Measurements from ENCODE around the gene SLC44A3. TPM values are rescaled to one million over a fixed set of nuclear protein-coding genes. Genes with fewer than 3 reads are reported as not detected.
A peak's percentile ranks its signal among the peaks of the same experiment; 100 is the strongest.

The SLC44A3 gene
- total RNA-seq, 8 experiments from 2014 or later, result 0.18 to 19.3 (median 0.95) TPM

DNA sequence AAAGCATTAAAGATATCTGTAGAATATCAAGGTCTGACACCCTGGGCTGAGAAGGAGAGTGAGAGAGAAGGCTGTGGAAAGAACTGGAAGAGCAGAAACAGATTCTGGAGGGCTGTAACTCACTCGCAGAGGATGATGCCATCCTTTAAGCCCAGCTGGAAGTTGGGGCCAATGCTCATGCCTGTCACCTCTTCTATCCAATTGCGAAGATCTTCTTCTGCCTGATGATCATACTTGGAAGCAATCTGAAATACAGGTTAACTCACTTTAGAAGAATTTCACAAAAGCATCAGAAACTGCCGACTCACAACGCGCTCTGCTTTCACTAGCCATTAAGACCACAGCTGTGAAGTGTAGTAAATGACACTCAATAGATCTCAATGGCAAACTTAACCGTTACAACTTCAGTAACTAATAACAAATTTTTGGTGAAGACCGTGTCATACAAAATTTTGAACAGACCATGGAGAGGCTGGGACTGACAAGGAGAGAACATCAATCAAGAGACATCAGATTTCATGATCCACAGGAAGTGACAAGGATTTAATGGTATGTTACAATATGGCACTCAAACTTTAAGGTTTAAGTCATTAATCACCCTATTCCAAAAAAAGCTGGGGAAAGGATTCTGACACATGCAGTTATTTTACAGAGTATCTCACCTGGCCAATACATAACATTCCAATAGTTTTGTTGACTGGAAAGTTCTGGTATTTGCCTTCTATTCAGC lies 83.3 kb downstream of the SLC44A3 start:
- no peak overlapping the region for H3K4me3 ChIP-seq
- peaks cover 11 to 18% of the 10 kb centered on the region in 2 donors for H3K4me1 ChIP-seq (replicated peaks in 1 of 2)
- H3K27ac ChIP-seq, result peak overlapping the region in 1 of 2 donors; percentile 18
- peak in 5 of 8 experiments; percentile 57 to 66 (median 63) for ATAC-seq (replicated peaks in 6 of 8)
- 77 to 95% (median 83%) methylated on average over 1 to 7 of the region's 7 CpGs; no CpG with 5 or more reads in 1 of the 10 experiments for WGBS, 10 experiments
- in situ Hi-C loops (cut with MboI; ENCODE audit: low pct_unique_long_range_greater_than_20kb in 2 of 9, low sequenced_read_pairs in 9 of 9, unreplicated experiment in 9 of 9), result no loop called here

DNA sequence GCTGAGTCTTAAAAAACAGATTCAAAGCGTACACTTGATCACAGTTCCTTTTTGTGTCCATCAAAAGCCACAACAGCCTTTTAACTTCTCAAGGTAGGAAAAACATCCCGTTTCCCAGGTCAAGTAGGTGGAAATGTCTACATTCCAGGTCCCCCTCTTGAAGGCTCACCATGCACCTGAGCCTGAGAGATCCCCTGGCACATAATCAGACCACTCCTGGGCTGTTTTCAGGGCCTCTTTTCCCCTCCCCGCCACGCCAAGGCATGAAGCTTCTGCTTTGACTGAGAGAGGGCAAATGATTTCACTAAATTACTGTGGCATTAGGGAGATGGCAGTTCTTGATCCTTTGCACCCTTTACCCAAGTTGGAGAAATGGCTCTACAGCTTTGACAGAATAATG lies 85.0 kb downstream of the SLC44A3 start:
- in situ Hi-C loops (cut with MboI; ENCODE audit: low pct_unique_long_range_greater_than_20kb in 2 of 9, low sequenced_read_pairs in 9 of 9, unreplicated experiment in 9 of 9), result no loop called here
- ATAC-seq (replicated peaks in 6 of 8), result no peak
- peaks cover 11 to 18% of the 10 kb centered on the region in 2 donors for H3K4me1 ChIP-seq (replicated peaks in 1 of 2)
- 79 to 100% (median 100%) methylated on average over 1 to 4 of the region's 4 CpGs; no CpG with 5 or more reads in 4 of the 10 experiments for WGBS, 10 experiments
- H3K4me3 ChIP-seq, result no peak overlapping the region
- no peak overlapping the region for H3K27ac ChIP-seq

DNA sequence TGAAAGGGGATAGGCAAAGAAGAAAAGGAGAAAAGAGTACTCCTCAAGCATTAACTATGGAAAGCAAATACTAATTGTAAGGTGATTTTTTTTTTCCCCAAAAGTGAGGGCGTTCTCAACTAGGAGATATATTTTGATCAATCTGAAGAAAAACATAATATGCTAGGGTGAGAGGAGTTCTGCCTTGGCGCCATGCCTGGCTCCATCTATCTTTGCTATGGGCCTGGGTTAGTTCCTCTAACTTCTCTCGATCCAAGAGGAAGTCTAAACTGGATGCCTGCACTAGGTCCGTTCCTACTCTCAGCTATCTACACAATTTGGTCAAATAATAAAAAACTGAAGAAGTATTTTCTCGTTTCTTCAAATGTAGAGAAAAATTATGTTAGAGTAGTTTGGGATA lies 86.2 kb downstream of the SLC44A3 start:
- WGBS, 10 experiments, result 54 to 97% (median 90%) methylated on average over 3 to 5 of the region's 5 CpGs; no CpG with 5 or more reads in 1 of the 10 experiments

DNA sequence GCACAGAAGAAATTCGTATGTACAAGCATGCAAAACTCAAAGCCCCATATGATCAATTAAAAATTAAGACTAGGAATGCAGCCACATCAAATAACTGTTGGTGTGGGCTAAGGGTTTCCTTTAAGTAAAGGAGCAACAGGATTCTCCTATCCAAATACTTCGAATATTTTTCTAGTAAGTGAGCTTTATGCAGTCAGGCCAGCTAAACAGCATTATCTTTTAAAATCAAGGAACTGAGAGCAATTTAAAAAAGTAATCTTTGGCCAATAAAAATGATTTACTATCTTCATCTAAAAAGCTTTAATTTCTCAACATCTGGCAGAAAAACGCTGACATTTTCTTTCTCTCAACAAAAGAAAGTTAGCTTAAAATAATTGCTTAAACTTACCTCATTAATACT lies 87.0 kb downstream of the SLC44A3 start:
- H3K27ac ChIP-seq, result no peak overlapping the region
- H3K4me3 ChIP-seq, result no peak overlapping the region
- 16 to 100% (median 89%) methylated on average over 2 to 3 of the region's 3 CpGs for WGBS, 10 experiments
- in situ Hi-C loops (cut with MboI; ENCODE audit: low pct_unique_long_range_greater_than_20kb in 2 of 9, low sequenced_read_pairs in 9 of 9, unreplicated experiment in 9 of 9), result no loop called here
- peaks cover 2 to 9% of the 10 kb centered on the region in 2 donors for H3K4me1 ChIP-seq (replicated peaks in 1 of 2)
- no peak for ATAC-seq (replicated peaks in 6 of 8)

More for the DNA sequence above, 86.2 kb downstream of the SLC44A3 start:
- H3K4me1 ChIP-seq (replicated peaks in 1 of 2), result peaks cover 10 to 17% of the 10 kb centered on the region in 2 donors
- no peak for ATAC-seq (replicated peaks in 6 of 8)
- H3K27ac ChIP-seq, result no peak overlapping the region
- in situ Hi-C loops (cut with MboI; ENCODE audit: low pct_unique_long_range_greater_than_20kb in 2 of 9, low sequenced_read_pairs in 9 of 9, unreplicated experiment in 9 of 9), result no loop called here
- no peak overlapping the region for H3K4me3 ChIP-seq

DNA sequence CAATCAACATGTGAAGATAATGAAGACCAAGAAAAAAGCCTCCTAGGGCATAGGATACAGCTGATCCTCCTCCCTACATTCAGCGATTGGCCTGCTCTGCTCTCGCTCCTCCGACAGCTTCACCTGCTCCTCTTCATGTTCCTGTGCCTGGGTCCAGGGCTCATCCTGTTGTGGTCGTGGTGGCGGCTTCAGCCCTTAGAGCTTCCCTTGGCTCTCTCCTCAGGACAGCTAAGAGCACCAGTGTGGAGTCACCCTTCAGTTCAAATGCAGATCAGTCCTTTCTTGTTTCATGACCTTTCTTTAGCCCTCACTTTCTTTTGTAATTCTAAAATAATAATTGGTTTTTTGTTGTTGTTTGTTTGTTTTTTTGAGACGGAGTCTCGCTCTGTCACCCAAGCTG lies 88.0 kb downstream of the SLC44A3 start:
- no peak overlapping the region for H3K4me3 ChIP-seq
- WGBS, 10 experiments, result 20 to 100% (median 83%) methylated on average over 1 to 7 of the region's 7 CpGs; no CpG with 5 or more reads in 1 of the 10 experiments
- H3K27ac ChIP-seq, result no peak overlapping the region
- no peak for ATAC-seq (replicated peaks in 6 of 8)
- H3K4me1 ChIP-seq (replicated peaks in 1 of 2), result peaks cover 0 to 4% of the 10 kb centered on the region in 2 donors
- in situ Hi-C loops (cut with MboI; ENCODE audit: low pct_unique_long_range_greater_than_20kb in 2 of 9, low sequenced_read_pairs in 9 of 9, unreplicated experiment in 9 of 9), result no loop called here

DNA sequence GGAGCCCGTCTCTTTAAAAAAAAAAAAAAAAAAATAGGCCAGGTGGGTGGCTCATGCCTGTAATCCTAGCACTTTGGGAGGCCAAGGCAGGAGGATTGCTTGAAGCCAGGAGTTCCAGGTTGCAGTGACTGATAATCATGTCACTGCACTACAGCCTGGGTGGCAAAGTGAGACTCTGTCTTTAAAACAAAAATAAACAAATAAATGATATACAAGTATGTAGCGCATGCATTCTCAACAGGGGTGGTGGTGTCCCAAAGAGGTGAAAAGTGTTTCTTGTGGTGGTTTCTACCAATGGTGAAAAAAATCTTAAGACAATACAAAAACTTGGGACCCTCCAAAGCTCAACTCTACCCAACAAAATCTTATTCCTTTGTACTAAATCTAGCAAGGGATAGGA lies 88.8 kb downstream of the SLC44A3 start:
- Histone ChIP-seq H3K27ac (no peak overlapping the region), H3K4me3 (no peak overlapping the region), H3K4me1 (replicated peaks in 1 of 2) (no peaks in the 10 kb centered on the region)
- ATAC-seq (replicated peaks in 6 of 8), result no peak
- in situ Hi-C loops (cut with MboI; ENCODE audit: low pct_unique_long_range_greater_than_20kb in 2 of 9, low sequenced_read_pairs in 9 of 9, unreplicated experiment in 9 of 9), result no loop called here
- WGBS, 10 experiments, result 83 to 100% (median 100%) methylated on average over 1 to 2 of the region's 2 CpGs; no CpG with 5 or more reads in 2 of the 10 experiments

DNA sequence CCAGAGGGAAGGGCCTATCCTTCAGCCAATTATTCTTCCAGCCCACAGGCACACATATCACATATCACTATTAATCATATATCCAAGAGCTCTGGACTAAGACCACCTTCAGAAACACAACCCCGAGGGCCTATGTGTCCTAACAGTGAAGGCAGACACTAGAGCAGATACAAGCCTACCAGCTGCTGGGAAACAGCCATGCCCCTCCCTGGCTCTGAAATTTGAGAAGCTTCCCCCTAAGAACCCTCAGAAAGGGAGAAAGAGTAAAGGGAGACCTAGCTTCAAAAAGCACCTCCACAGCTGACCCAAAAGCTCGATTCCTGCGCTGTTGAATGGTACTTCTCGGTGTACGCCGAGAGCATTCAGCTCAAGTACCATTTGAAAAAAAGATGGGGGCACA lies 89.3 kb downstream of the SLC44A3 start:
- H3K27ac ChIP-seq, result no peak overlapping the region
- in situ Hi-C loops (cut with MboI; ENCODE audit: low pct_unique_long_range_greater_than_20kb in 2 of 9, low sequenced_read_pairs in 9 of 9, unreplicated experiment in 9 of 9), result no loop called here
- no peaks in the 10 kb centered on the region for H3K4me1 ChIP-seq (replicated peaks in 1 of 2)
- no peak overlapping the region for H3K4me3 ChIP-seq
- WGBS, 10 experiments, result 60 to 95% (median 85%) methylated on average over 1 to 6 of the region's 6 CpGs; no CpG with 5 or more reads in 4 of the 10 experiments
- ATAC-seq (replicated peaks in 6 of 8), result peak in 2 of 8 experiments; percentile 15 to 69

DNA sequence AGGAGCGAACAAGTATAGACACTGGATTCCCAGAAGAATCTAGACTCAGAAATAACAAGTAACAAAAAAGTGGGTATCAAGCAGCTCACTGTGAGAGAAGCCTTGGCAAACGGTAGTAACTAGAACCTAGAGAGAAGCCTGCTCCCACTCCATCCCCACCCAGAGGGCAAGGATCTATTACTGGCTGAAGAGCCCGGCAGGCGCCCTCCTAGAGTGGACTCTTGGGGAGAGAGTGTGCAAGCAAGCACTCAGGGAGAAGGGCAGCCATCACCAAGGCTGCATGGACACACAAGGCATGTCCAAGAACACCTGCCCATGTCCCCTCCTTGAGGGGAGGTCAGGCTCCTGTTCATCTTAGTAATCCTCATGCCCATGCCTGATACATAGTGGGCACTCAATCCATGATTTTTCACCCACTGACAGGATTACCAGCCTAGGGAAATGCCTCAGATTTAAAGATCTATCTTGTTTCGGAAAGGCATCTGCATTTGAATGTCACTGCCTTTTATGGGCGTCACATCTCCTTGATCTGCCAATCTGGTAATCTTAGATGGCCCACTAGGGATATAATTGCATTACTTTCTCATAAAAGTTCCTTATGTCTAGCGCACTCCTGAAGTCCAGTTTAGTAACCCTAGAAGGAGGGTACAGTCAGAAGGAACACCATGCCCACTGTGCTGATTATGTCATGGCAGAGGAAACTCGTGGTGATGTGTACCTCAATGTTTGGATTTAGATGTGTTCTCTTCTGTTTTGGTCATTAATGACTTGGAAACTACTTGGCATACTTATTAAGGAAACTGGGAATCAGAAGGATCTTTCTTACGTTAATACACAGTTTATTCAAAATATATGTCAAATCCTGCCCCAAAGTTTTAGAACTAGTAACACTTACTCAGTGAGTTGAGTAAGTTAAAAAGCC lies 92.4 kb downstream of the SLC44A3 start:
- no peak overlapping the region for H3K27ac ChIP-seq
- in situ Hi-C loops (cut with MboI; ENCODE audit: low pct_unique_long_range_greater_than_20kb in 2 of 9, low sequenced_read_pairs in 9 of 9, unreplicated experiment in 9 of 9), result no loop called here
- H3K4me1 ChIP-seq (replicated peaks in 1 of 2), result no peaks in the 10 kb centered on the region
- H3K4me3 ChIP-seq, result no peak overlapping the region
- ATAC-seq (replicated peaks in 6 of 8), result no peak
- 43 to 100% (median 82%) methylated on average over 1 to 9 of the region's 9 CpGs for WGBS, 10 experiments

DNA sequence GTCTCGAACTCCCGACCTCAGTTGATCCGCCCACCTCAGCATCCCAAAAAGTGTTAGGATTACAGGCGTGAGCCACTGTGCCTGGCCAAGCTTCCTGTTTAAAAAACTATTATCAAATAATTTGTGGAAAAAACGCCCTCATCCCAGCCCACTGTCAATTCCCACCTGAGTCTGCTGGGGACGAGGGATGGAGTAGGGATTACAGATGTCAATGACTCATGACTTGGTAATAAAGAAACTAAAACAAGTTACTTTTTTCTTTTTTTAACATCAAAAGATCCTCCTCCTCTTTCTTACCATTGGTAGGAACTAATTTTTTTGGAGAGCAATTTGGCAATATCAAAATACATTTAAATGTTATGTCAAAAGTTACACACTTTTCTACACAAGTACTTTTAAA lies 97.1 kb downstream of the SLC44A3 start:
- WGBS, 10 experiments, result 33 to 98% (median 94%) methylated on average over 1 to 6 of the region's 6 CpGs; no CpG with 5 or more reads in 2 of the 10 experiments
- no peak overlapping the region for H3K27ac ChIP-seq
- H3K4me3 ChIP-seq, result no peak overlapping the region
- no peak for ATAC-seq (replicated peaks in 6 of 8)
- in situ Hi-C loops (cut with MboI; ENCODE audit: low pct_unique_long_range_greater_than_20kb in 2 of 9, low sequenced_read_pairs in 9 of 9, unreplicated experiment in 9 of 9), result no loop called here
- no peaks in the 10 kb centered on the region for H3K4me1 ChIP-seq (replicated peaks in 1 of 2)

DNA sequence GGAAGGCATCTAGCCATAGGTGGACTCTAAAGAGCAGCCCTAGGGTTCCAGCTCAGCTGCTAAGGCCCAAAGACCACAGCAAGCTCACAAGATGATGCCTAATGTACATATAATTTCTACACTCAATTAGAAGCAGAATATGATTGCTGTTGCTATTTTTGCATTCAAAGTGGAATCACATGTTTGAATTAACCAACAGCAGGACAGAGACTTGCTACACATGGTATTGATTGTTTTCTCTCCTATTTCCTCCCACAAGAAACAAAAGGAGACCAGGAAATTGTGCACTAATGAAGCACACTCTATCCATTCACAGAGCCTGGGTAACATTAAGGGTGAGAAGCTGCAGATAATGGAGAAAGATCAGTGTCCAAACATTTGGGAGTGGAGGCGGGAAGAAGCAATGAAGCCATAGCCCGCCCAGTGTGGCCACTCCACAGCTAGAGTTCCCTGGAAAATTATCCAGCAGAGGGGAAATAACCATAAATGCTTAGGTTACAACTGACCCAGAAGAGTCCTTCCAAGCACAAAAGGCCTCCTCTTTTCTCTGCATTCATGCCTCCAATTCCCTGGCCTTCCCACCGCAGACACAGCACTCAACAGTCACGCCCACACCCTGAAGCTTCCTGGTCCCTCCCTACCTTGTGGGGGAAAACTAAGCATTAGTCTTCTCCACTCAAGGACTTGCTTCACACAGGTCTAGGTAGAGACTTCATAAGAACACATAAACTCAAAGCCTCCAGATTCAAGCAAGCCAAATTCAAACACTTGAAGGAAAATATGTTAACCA lies 99.3 kb downstream of the SLC44A3 start:
- Histone ChIP-seq H3K4me3 (no peak overlapping the region), H3K27ac (no peak overlapping the region), H3K4me1 (replicated peaks in 1 of 2) (peaks cover 8 to 12% of the 10 kb centered on the region in 2 donors)
- peak in 6 of 8 experiments; percentile 14 to 70 (median 49) for ATAC-seq (replicated peaks in 6 of 8)
- 0 to 100% (median 59%) methylated on average over 1 to 4 of the region's 4 CpGs; no CpG with 5 or more reads in 2 of the 10 experiments for WGBS, 10 experiments
- in situ Hi-C loops (cut with MboI; ENCODE audit: low pct_unique_long_range_greater_than_20kb in 2 of 9, low sequenced_read_pairs in 9 of 9, unreplicated experiment in 9 of 9), result no loop called here

DNA sequence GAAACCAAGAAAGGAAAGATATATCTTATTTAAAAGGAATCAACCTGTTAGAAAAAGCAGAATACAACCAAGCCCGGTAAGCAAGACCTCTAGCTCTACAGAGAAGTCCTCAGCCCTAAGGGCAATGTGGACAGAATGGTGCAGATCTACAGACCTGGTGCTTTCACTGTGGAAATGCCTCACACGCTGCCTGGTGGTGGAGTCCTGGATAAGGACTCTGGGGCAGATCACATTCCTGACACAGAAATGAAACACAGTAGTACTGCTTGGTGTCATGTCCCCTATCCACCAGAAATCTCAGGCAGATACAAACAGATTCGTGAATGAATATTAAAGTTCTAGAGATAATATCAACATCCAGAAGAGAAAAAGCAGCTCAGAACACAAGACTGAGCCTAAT lies 99.9 kb downstream of the SLC44A3 start:
- Histone ChIP-seq H3K4me1 (replicated peaks in 1 of 2) (peaks cover 8 to 17% of the 10 kb centered on the region in 2 donors), H3K27ac (no peak overlapping the region), H3K4me3 (no peak overlapping the region)
- in situ Hi-C loops (cut with MboI; ENCODE audit: low pct_unique_long_range_greater_than_20kb in 2 of 9, low sequenced_read_pairs in 9 of 9, unreplicated experiment in 9 of 9), result no loop called here
- ATAC-seq (replicated peaks in 6 of 8), result peak in 5 of 8 experiments; percentile 12 to 47 (median 21)
- WGBS, 10 experiments, result 8 to 100% (median 83%) methylated on average over 1 to 3 of the region's 3 CpGs

DNA sequence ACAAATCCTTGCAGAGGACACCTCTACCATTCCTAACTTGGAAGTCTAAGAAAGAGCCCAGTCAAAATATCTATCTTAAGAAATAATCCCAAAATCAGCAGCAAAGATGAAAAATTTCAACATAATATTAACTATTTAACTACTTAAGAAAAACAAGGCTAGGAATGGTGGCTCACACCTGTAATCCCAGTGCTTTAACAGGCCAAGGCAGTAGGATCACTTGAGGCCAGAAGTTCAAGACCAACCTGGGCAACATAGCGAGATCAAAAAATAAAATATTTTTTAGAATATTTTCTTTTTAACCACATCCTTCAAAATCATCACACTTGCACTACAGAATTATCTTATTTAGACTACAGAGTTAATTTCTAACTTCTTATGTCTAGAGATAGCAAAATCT lies 101.8 kb downstream of the SLC44A3 start:
- in situ Hi-C loops (cut with MboI; ENCODE audit: low pct_unique_long_range_greater_than_20kb in 2 of 9, low sequenced_read_pairs in 9 of 9, unreplicated experiment in 9 of 9), result no loop called here
- Histone ChIP-seq H3K4me3 (no peak overlapping the region), H3K4me1 (replicated peaks in 1 of 2) (peaks cover 8 to 17% of the 10 kb centered on the region in 2 donors), H3K27ac (no peak overlapping the region)
- 88 to 100% (median 96%) methylated on average over 1 of the region's 1 CpG; no CpG with 5 or more reads in 4 of the 10 experiments for WGBS, 10 experiments
- no peak for ATAC-seq (replicated peaks in 6 of 8)

All from motor neuron (in vitro differentiated cells).